Left renal cortex interstitium (tissue), 4 donors: ENCODE data around the gene TRAPPC4. TPM values are rescaled to one million over a fixed set of nuclear protein-coding genes. Genes with fewer than 3 reads are reported as not detected.
"Not testable (repeated sequence)": the region's sequence is repeated elsewhere in the genome, so short reads cannot be mapped to it uniquely, and the experiment has no call there.

ENCODE experiments used
- DNase-seq, 4 donors: peaks; one replicate each; pipeline ENCODE4 v3.0.0-alpha.2; 2013; ENCODE audit warnings: low read depth in 4 of 4, low spot score in 2 of 4, missing footprints in 1 of 4
- polyA plus RNA-seq, 4 donors: library from polyadenylated mRNA; unstranded; fragments of 120-200 nt; gene quantifications; one replicate each; pipeline ENCODE4 v1.2.1, GENCODE V29; 2013; ENCODE audit not compliant: insufficient read length in 4 of 4

The TRAPPC4 gene, protein sequence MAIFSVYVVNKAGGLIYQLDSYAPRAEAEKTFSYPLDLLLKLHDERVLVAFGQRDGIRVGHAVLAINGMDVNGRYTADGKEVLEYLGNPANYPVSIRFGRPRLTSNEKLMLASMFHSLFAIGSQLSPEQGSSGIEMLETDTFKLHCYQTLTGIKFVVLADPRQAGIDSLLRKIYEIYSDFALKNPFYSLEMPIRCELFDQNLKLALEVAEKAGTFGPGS
- 100 to 1,000 TPM in 3 of 4 donors, 10 to 100 TPM in 1; 88.9 to 139 (median 111) TPM for polyA plus RNA-seq

DNA sequence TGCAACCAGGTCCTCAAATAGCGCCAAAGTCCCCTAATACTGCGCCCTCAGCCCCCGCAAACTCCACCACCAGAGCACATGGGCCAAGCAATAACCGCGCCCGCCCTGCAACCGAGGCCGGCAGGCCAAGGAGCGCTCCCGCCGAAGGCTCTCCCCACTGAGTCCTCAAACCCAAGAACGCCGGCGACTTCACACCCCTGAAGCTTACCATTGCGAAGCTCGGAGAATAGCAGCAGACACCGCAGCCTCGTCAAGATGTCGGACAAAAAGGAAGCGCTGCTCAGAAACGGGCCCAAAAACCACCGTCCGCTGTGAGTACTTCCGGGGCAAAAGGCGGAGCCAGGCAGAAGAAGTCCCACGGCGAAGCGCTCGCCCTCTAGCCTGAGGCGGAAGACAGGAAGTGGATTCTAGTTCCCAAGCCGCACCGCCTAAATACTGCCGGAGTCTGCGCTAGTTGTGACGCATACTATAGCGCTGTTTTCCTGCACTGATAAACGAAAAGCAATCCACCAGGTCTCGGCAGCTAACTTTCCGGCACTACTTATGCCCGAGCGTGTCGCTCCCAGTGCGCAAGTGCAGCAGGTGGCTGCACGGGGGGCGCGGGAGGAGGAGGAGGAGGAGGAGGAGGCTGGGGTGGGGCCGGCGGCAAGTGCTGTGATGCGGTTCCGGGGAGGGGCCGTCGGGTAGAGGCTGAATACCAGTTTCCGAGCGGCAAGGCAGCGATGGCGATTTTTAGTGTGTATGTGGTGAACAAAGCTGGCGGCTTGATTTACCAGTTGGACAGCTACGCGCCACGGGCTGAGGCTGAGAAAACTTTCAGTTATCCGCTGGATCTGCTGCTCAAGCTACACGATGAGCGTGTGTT, at the start of gene TRAPPC4, which contains the start of gene RPS25:
Gene TRAPPC4, plus strand, starts transcription at position 693 of the 865 bp plus-strand sequence. Its CDS starts 30 bp downstream, at position 723.
Gene RPS25, minus strand, starts transcription at position 270 of the 865 bp plus-strand sequence. Its CDS starts 59 bp downstream, at position 211.
- peak; percentile 95 to 98 (median 96) for DNase-seq

DNA sequence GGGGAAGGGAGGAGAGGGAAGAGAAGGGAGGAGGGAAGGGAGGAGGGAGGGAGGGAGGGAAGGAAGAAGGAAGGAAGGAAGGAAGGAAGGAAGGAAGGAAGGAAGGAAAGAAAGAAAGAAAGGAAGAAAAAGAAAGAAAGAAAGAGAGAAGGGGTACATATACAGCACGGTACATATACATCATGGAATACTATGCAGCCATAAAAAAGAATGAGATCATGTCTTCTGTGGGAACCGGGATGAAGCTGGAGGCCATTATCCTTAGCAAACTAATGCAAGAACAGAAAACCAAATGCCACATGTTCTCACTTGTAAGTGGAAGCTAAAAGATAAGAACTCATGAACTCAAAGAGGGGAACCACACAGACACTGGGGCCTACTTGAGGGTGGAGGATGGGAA, 49.1 kb upstream of the TRAPPC4 start:
- not testable (repeated sequence) for DNase-seq

DNA sequence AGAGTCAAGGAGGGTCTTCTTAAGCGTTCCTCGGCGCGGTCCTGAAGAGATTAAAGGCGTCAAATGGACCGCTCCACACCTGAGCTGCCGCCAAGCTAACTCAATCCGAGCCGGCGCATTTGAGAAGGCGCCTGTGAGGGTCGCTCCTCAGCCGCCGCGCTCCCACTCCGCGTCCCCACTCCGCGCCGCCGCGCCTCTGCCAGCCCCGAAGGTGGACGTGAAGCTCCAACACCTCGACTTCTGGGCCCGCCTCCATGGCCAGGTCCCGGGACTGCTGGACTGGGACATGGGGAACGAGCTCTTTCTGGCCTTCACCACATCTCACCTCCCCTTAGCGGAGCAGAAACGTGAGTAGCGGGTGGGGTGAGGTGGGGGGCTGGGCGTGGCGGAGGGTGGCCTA, 46.9 kb upstream of the TRAPPC4 start, which contains the start of gene FOXR1:
Gene FOXR1, plus strand, starts transcription at position 116 of the 400 bp plus-strand sequence. Its CDS starts 171 bp downstream, at position 287.
- no peak for DNase-seq

DNA sequence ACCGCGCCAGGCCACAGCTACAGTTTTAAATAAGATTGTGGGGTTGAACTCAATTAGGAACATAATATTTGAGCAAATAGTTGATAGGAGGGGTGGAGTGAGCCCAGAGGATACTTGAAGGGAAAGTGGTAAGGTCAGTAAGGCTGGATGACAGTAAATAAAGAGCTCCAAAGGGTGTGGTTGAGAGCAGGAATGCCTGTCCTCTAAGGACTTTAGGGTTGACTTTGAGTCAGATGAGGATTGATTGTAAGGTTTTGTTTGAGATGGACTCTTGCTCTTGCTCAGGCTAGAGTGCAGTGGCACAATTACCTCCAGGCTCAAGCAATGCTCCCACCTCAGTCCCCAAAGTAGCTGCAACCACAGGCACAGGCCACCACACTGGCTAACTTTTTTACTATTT, 44.6 kb upstream of the TRAPPC4 start:
- no peak for DNase-seq

DNA sequence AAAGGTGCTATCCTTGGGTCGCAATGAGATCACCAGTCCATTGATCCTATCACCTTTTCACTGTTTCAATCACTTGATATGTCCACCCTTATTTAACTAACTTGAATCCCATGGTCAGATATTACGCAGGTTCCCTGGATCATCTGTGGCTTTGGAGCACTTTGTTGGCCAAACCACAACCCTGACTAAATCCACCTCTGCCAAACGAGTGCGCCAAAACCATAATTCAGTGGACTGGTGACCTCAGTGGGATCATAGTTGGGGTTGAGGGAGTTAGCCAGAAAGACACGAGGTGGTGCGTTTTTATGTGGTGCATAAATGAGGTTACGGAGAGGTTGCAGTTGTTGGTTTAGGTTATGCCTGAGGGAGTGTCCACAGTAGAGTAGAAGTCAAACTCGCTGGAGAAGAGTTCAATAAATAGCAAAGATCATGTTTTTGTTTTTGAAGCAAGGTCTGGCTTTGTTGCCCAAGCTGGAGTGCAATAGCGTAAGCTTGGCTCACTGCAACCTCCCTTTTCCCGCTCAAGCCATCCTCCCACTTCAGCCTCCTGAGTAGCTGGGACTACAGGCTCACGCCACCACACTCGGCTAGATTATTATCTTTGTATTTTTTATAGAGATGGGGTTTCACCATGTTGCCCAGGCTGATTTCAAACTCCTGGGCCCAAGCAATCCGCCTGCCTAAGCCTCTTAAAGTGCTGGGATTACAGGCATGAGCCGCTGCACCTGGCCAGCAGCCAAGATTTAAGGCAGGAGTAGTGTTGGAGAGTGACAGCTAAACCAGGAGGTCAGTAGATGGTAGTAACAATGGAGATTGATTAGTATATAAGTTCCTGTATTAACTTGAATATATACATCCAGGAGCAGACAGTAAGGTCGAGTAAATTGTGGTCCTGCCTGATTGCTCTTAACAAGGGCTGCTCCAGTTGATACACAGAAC, 42.5 kb upstream of the TRAPPC4 start:
- DNase-seq: no peak

DNA sequence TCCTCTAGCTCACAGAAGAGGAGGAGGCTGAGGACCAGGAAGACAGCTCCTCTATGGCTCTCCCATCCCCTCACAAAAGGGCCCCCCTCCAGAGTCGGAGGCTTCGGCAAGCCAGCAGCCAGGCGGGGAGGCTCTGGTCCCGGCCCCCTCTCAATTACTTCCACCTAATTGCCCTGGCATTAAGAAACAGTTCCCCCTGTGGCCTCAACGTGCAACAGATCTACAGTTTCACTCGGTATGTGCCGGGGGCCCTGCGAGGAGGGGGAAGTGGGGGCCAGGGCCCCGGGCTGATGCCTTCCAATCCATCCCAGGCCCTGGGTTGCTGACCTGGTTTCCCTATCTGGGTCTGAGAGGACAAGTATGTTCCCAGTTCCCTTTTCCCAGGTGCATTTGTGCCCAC, 39.1 kb upstream of the TRAPPC4 start:
- DNase-seq: no peak

DNA sequence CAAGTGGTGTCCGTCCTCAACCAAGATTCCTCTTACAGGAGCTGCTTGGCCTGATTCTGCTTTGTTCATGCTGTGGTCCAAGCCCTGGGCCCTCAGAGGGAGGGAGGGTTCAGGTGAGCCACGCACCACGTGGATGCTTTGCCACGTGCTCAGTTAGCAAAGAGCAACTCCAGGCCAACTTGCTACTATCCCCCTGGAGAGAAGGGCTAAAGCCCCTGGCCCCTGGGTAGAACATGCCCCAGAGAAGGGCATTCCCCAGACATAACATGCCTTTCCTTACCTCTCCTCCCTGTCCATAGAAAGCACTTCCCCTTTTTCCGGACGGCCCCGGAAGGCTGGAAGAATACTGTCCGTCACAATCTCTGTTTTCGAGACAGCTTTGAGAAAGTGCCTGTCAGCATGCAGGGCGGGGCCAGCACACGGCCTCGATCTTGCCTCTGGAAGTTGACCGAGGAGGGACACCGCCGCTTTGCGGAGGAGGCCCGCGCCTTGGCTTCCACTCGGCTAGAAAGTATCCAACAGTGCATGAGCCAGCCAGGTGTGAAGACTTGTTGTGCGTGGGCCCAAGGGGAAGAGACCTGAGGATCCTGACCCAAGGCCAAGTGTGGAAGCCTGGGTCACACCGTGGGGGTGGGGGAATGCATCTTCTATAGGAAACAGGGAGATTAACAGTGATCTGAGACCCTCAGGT, 38.2 kb upstream of the TRAPPC4 start:
- no peak for DNase-seq

DNA sequence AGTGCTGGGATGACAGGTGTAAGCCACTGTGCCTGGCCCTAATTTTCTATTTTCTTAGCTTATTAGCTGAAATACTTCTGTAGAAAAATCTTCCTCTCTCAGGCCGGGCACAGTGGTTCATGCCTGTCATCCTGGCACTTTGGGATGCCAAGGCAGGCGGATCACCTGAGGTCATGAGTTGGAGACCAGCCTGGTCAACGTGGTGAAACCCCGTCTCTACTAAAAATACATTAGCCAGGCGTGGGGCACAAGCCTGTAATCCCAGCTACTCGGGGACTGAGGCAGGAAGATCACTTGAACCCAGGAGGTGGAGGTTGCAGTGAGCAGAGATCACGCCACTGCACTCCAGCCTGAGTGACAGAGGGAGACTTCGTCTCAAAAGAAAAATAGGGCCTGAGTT, 34.2 kb upstream of the TRAPPC4 start:
- not testable (repeated sequence) for DNase-seq

DNA sequence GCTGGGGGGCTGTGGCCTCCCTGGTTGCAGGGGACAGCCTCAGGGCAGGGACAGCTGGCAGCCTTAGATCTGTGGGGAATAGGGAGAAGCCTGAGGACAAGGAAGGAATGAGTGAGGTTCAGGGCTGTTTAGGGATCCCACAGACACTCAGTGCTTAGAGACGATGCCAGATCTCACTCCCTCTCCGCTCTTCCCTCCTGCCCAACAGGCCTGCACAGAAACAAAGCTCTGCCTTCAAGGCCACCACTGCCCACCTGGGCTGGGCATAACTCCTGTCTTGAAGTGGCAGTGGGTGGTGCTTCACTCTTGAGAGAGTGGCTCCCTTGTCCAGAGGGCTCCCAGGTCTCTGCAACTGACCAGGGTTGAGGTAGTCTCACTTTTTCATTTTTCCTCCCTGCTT, 33.7 kb upstream of the TRAPPC4 start:
- no peak for DNase-seq

DNA sequence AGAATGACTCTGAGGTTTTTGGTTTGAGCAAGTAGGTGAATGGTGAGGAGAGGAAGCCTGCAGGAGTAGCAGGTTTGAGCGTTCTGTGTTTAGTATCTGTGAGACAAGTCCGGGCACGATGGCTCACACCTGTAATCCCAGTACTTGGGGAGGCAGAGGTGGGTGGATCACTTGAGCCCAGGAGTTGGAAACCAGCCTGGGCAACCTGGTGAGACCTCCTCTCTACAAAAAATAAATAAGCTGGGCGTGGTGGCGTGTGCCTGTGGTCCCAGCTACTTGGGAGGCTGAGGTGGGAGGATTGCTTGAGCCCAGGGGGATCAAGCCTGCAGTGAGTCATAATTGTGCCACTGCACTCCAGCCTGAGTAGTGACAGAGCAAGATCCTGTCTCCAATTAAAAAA, 30.3 kb upstream of the TRAPPC4 start:
- no peak for DNase-seq

DNA sequence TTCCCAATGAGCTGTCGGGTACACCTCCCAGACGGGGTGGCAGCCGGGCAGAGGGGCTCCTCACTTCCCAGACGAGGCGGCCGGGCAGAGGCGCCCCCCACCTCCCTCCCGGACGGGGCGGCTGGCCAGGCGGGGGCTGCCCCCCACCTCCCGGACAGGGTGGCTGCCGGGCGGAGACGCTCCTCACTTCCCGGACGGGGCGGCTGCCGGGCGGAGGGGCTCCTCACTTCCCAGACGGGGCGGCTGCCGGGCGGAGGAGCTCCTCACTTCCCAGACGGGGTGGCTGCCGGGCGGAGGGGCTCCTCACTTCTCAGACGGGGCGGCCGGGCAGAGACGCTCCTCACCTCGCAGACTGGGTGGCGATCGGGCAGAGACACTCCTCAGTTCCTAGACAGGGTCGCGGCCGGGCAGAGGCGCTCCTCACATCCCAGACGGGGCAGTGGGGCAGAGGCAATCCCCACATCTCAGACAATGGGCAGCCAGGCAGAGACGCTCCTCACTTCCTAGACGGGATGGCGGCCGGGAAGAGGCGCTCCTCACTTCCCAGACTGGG, 27.0 kb upstream of the TRAPPC4 start:
- not testable (repeated sequence) for DNase-seq

DNA sequence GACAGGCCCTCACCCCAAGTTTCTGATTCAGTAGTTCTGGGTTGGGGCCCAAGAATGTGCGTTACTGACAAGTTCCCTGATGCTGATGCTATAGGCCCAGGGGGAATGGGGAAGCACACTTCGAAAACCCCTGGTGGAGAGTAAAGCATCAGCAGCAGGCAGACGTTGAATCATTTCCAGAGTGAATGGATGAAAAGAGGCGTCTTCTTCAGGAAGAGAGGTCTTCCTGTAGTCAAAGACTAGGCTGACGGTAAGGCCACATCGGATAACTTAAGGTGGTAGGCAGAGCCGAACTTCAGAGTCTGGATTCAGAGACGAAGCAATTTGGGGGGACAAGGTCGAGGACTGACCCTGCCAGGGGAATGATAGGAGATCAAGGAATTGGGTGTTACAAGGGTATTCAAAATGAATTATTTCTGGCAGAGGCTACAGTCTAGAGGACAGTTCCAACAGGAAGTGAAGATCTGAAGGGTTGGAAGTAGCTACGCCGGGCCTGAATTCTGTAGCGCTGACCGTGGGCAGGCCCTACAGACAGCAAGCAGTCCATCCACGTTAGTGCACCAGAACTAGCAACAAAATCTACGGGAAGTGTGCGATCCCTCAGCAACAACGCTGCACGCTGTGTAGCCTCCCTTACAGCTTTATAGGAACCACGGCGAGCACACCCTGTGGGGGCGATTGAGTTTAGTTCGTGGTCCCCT, 21.5 kb upstream of the TRAPPC4 start:
- DNase-seq: no peak

DNA sequence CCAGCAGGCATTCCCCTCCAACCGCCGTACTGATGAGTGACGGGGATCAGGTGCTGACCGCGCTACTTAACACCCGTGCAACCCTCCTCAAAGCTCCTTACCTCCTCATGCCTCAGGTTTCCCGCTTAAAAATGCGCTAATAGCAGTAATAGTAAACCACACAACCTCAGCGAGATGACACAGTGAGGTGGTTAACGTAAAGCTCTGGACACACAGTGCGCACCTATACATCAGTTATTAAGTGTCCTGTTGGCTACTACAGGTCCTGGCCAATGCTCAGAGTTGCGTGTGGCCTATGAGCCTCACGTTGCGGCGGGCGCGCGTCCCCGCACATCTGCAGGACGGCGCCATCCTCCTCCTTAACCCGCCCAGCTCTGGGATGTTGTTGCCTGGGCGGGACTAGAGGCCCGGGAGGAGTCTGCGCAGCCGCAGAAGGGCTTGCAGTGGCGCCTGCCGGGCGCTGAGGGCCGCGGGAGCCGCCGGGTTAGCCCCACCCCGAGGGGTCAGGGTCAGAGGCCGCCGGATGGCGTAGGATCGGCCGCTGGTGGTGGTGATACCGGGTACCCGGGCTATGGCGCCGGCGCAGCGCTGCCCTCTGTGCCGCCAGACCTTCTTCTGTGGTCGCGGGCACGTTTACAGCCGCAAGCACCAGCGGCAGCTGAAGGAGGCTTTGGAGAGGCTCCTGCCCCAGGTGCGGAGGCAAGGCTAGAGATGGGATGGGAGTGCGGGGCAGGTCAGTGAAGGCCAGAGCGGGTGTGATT, 20.8 kb upstream of the TRAPPC4 start, which contains the start of gene CENATAC:
Gene CENATAC, plus strand, starts transcription at position 512 of the 761 bp plus-strand sequence. Its CDS starts 60 bp downstream, at position 572.
- DNase-seq: peak in 3 of 4 donors; percentile 76 to 86 (median 83)

DNA sequence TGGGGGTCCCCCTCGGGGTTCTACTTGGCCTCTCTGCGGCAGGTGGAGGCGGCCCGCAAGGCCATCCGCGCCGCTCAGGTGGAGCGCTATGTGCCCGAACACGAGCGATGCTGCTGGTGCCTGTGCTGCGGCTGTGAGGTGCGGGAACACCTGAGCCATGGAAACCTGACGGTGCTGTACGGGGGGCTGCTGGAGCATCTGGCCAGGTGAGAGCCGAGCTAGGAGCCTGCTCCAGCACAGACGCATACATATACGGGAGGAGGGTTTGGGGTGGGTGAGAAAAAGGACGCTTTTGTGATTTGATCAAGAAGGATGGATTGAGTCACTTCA, 20.2 kb upstream of the TRAPPC4 start:
- no peak for DNase-seq

DNA sequence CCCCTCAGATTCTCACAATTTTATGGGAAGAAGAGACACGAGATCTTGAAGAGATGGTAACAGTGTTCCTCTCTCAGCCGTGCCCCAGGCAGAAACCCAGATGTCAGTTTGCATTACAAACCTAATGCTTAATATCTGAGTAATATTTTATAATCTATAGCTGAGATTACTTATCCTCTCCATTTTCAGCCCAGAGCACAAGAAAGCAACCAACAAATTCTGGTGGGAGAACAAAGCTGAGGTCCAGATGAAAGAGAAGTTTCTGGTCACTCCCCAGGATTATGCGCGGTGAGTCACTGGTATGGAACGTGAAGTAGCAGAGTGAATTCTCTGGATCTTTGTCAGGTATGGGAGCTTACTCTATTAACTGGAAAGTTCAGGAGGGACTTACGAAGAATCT, 19.7 kb upstream of the TRAPPC4 start:
- DNase-seq: no peak

DNA sequence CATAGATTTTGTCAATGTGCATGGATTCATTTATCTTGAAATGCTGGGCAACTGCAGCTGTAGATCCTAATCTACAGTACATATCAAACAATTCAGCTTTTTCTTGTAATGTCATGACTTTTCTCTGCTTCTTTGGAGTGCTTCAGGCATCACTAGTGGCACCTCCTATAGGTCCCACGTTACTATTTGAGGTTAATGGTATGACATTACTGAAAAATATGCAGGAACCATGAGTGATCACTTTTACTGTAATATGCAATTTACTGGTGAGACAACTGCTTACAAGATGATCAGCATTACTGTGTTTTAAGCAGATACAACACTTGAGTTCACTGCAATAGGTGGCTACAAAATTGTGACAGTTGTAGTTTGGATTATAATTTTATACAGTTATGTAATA, 17.7 kb upstream of the TRAPPC4 start:
- DNase-seq: no peak

DNA sequence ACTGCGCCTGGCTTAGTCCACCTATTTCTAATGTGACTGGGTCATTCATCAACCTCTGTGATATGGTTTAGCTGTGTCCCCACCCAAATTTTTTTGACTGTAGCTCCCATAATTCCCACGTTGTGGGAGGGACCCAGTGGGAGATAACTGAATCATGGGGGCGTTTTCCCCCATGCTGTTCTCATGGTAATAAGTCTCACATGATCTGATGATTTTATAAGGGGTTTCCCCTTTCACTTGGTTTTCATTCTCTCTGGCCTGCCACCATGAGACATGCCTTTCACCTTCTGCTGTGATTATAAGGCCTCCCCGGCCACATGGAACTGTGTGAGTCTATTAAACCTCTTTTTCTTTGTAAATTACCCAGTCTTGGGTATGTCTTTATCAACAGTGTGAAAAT, 11.9 kb upstream of the TRAPPC4 start:
- DNase-seq: no peak

DNA sequence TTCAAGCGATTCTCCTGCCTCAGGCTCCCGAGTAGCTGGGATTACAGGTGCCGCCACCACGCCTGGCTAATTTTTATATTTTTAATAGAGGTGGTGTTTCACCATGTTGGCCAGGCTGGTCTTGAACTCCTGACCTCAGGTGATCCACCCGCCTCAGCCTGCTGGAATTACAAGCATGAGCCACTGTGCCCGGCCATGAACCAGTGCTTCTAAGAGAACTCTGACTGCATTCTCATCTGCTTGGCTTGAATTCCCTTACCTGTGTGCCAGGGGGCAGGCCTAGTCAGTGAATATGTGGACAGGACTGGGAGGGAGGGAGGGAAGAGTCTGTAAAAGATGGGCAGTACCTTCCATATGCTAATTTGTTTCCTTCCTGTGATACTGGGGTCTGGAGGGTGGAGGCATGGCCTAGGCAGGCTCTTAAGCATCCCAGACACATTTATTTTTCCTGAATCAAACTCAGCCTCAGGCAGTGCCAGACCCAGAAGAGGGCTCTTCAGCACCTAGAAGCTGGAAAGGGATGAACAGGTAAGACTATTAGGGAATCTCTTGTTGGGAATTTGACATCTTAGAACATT, 7.0 kb upstream of the TRAPPC4 start:
- no peak for DNase-seq
